Measurements from ENCODE around the gene GP1BB.
"Not testable (repeated sequence)": the region's sequence is repeated elsewhere in the genome, so short reads cannot be mapped to it uniquely, and the experiment has no call there.

The GP1BB gene

DNA sequence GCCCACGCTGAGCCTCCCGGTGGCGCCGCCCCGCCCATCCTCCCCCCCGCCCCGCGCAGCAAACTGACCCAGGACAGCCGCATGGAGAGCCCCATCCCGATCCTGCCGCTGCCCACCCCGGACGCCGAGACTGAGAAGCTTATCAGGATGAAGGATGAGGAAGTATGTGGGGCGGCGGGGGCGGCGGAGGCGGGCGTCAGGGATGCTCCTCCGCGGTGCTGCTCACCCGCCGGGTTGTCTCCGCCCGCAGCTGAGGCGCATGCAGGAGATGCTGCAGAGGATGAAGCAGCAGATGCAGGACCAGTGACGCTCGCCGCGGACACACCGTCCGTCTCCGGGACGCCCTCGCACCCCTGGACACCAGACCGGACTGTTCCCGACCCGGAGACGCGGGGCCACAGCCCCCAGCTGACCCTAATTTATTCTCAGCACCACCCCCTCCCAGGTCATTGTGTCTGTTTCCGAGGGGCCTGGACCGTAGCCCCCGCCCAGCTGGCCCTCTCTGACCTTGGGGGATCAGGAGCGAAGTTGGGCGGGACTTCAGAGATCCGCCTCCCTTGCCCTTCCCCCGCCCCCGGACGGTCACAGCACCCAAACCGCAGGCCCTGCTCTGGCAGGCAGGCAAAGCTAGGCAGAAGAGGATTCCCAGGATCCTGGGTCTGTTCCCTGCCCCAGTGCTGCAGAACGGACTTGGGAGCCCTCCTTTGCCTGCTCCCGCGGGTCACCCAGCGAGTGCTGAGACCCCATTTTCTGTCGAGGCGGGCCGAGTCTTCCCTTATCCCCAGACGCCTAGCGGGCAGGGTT, 959 bp upstream of the GP1BB start:
- Histone ChIP-seq H3K4me2 (ENCODE audit: low read length) (no peak overlapping the region), H2AFZ (no peak overlapping the region), H3K9ac (no peak overlapping the region), H3K36me3 (ENCODE audit: control insufficient read depth, insufficient read depth, low read length) (no peaks in the 10 kb centered on the region), H3K79me2 (no peaks in the 10 kb centered on the region), H3K4me1 (no peaks in the 10 kb centered on the region), H3K4me3 (ENCODE audit: low read depth, low read length) (no peak overlapping the region), H3K27ac (no peak overlapping the region), H3K9me3 (ENCODE audit: control insufficient read depth, low read length) (no peaks in the 10 kb centered on the region), H3K27me3 (ENCODE audit: control insufficient read depth, insufficient read depth, low read length) (no peaks in the 10 kb centered on the region)
- TF ChIP-seq, protein P1, sequence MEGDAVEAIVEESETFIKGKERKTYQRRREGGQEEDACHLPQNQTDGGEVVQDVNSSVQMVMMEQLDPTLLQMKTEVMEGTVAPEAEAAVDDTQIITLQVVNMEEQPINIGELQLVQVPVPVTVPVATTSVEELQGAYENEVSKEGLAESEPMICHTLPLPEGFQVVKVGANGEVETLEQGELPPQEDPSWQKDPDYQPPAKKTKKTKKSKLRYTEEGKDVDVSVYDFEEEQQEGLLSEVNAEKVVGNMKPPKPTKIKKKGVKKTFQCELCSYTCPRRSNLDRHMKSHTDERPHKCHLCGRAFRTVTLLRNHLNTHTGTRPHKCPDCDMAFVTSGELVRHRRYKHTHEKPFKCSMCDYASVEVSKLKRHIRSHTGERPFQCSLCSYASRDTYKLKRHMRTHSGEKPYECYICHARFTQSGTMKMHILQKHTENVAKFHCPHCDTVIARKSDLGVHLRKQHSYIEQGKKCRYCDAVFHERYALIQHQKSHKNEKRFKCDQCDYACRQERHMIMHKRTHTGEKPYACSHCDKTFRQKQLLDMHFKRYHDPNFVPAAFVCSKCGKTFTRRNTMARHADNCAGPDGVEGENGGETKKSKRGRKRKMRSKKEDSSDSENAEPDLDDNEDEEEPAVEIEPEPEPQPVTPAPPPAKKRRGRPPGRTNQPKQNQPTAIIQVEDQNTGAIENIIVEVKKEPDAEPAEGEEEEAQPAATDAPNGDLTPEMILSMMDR (IDR thresholded peaks at IDR 0.05), result no peak

DNA sequence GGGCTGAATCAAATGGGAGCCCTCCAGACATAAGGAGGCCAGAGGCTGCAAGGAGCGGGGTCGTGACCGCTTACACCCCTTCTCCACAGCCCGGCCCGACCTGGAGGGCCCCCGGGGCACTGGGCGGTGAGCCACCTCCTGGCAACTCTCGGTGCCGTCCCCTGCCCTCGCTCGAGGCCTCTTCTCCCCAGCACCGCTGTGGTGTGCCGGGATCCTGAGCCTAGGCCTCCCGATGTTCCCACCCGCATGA, 432 bp upstream of the GP1BB start:
- H2AFZ ChIP-seq, result no peak overlapping the region
- no peaks in the 10 kb centered on the region for H3K27me3 ChIP-seq (ENCODE audit: control insufficient read depth, insufficient read depth, low read length)
- H3K27ac ChIP-seq, result no peak overlapping the region
- no peak overlapping the region for H3K4me2 ChIP-seq (ENCODE audit: low read length)
- H3K4me3 ChIP-seq (ENCODE audit: low read depth, low read length), result no peak overlapping the region
- H3K9me3 ChIP-seq (ENCODE audit: control insufficient read depth, low read length), result no peaks in the 10 kb centered on the region
- TF ChIP-seq, protein P1 (IDR thresholded peaks at IDR 0.05), result no peak
- H3K36me3 ChIP-seq (ENCODE audit: control insufficient read depth, insufficient read depth, low read length), result no peaks in the 10 kb centered on the region
- H3K79me2 ChIP-seq, result no peaks in the 10 kb centered on the region
- no peak overlapping the region for H3K9ac ChIP-seq
- no peaks in the 10 kb centered on the region for H3K4me1 ChIP-seq

DNA sequence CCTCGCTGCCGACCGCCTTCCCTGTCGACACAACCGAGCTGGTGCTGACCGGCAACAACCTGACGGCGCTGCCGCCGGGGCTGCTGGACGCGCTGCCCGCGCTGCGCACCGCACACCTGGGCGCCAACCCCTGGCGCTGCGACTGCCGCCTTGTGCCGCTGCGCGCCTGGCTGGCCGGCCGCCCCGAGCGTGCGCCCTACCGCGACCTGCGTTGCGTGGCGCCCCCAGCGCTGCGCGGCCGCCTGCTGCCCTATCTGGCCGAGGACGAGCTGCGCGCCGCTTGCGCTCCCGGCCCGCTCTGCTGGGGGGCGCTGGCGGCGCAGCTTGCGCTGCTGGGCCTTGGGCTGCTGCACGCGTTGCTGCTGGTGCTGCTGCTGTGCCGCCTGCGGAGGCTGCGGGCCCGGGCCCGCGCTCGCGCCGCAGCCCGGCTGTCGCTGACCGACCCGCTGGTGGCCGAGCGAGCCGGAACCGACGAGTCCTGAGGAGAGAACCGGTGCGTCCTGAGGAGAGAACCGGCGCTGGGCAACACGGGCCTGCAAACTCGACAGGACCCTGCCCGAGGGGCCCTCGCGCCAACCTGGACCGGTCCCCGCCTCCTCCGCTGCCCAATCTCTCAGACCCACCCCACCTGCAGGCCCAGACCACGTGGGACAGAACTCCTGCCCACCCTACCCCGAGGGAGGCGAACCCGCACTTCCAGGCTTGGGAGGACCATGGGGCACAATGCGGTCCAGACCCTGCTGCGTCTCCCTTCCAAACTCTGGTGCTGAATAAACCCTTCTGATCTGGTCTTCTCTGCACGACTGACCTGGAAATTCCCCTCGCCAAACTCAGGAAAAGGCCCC, 866 bp downstream of the GP1BB start:
- Histone ChIP-seq H3K27me3 (ENCODE audit: control insufficient read depth, insufficient read depth, low read length) (no peaks in the 10 kb centered on the region), H3K9ac (no peak overlapping the region), H3K79me2 (no peaks in the 10 kb centered on the region), H3K4me1 (no peaks in the 10 kb centered on the region), H3K36me3 (ENCODE audit: control insufficient read depth, insufficient read depth, low read length) (no peaks in the 10 kb centered on the region), H2AFZ (no peak overlapping the region), H3K9me3 (ENCODE audit: control insufficient read depth, low read length) (no peaks in the 10 kb centered on the region), H3K4me3 (ENCODE audit: low read depth, low read length) (no peak overlapping the region), H3K4me2 (ENCODE audit: low read length) (no peak overlapping the region), H3K27ac (no peak overlapping the region)
- TF ChIP-seq, protein P1 (IDR thresholded peaks at IDR 0.05), result no peak

DNA sequence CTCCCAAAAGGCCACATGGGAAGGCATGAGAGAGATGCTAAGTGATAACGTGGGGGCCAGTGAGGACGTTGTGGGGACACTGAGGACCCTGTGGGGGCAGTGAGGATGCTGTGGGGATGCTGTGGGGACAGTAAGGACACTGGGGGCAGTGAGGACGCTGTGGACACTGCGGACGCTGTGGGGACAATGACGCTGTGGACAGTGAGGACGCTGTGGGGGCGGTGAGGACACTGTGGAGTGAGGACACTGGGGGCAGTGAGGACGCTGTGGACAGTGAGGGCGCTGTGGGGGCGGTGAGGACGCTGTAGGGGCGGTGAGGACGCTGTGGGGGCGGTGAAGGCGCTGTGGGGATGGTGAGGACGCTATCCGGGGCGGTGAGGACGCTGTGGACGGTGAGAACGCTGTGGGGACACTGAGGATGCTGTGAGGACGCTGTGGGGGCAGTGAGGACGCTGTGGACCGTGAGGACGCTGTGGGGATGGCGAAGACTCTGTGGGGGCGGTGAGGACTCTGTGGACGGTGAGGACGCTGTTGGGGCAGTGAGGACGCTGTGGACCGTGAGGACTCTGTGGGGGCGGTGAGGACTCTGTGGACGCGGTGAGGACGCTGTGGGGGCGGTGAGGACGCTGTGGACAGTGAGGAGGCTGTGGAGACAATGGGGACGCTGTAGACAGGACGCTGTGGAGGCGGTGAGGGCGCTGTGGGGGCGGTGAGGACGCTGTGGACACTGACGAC, 1.8 kb downstream of the GP1BB start:
- H2AFZ ChIP-seq, result no peak overlapping the region
- H3K4me1 ChIP-seq, result no peaks in the 10 kb centered on the region
- H3K27me3 ChIP-seq (ENCODE audit: control insufficient read depth, insufficient read depth, low read length), result no peaks in the 10 kb centered on the region
- H3K4me2 ChIP-seq (ENCODE audit: low read length), result no peak overlapping the region
- H3K9ac ChIP-seq, result no peak overlapping the region
- H3K79me2 ChIP-seq, result no peaks in the 10 kb centered on the region
- no peak overlapping the region for H3K4me3 ChIP-seq (ENCODE audit: low read depth, low read length)
- no peak overlapping the region for H3K27ac ChIP-seq
- TF ChIP-seq, protein P1 (IDR thresholded peaks at IDR 0.05), result no peak
- H3K9me3 ChIP-seq (ENCODE audit: control insufficient read depth, low read length), result no peaks in the 10 kb centered on the region
- H3K36me3 ChIP-seq (ENCODE audit: control insufficient read depth, insufficient read depth, low read length), result no peaks in the 10 kb centered on the region

DNA sequence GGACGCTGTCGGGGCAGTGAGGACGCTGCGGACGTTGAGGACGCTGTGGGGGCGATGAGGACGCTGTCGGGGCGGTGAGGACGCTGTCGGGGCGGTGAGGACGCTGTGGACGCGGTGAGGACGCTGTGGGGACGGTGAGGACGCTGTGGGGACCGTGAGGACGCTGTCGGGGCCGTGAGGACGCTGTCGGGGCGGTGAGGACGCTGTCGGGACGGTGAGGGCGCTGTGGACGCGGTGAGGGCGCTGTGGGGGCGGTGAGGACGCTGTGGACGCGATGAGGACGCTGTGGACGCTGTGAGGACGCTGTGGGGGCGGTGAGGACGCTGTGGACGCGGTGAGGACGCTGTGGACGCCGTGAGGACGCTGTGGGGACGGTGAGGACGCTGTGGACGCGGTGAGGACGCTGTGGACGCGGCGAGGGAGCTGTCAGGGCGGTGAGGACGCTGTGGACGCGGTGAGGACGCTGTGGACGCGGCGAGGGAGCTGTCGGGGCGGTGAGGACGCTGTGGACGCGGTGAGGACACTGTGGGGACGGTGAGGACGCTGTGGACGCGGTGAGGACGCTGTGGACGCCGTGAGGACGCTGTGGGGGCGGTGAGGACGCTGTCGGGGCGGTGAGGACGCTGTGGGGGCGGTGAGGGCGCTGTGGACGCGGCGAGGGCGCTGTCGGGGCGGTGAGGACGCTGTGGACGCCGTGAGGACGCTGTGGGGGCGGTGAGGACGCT, 2.9 kb downstream of the GP1BB start:
- not testable (repeated sequence) for H3K36me3 ChIP-seq (ENCODE audit: control insufficient read depth, insufficient read depth, low read length); H3K9ac ChIP-seq; H2AFZ ChIP-seq; H3K4me3 ChIP-seq (ENCODE audit: low read depth, low read length); H3K4me2 ChIP-seq (ENCODE audit: low read length); H3K9me3 ChIP-seq (ENCODE audit: control insufficient read depth, low read length); H3K27ac ChIP-seq; H3K4me1 ChIP-seq; H3K27me3 ChIP-seq (ENCODE audit: control insufficient read depth, insufficient read depth, low read length); H3K79me2 ChIP-seq

Data from parathyroid adenoma (tissue), 2 donors.